ENCODE data around the gene NRIP2. TPM values are rescaled to one million over a fixed set of nuclear protein-coding genes. Genes with fewer than 3 reads are reported as not detected.

NRIP2 gene
- total and polyA plus RNA-seq, 10 of the 15 experiments (the other 5 are each of a cell fraction or from before 2014, with no cell fraction given), result 0.04 to 0.83 (median 0.42) TPM; not detected in 7

- peak; percentile 87 for TF ChIP-seq ZNF687 (IDR thresholded peaks at IDR 0.05)
- TF ChIP-seq SMAD1 (IDR thresholded peaks at IDR 0.05; ENCODE audit: low read depth, partially characterized antibody), result peak; percentile 82
- no peak for TF ChIP-seq ZNF217 (IDR thresholded peaks at IDR 0.05)
- TF ChIP-seq WRNIP1 (IDR thresholded peaks at IDR 0.05; ENCODE audit: borderline replicate concordance, low read depth, low read length), result 0 out of 2 replicates have a peak, but pooled peaks have one; percentile 25
- TF ChIP-seq KLF5 (IDR thresholded peaks at IDR 0.05; ENCODE audit: partially characterized antibody), result peak; percentile 91
- peak; percentile 91 for TF ChIP-seq NKRF (conservative IDR thresholded peaks at IDR 0.05)
- peak; percentile 96 for TF ChIP-seq BMI1 (IDR thresholded peaks at IDR 0.05; ENCODE audit: borderline replicate concordance)
- TF ChIP-seq PBX3 (IDR thresholded peaks at IDR 0.05; ENCODE audit: insufficient replicate concordance, low read depth, low read length), result peak; percentile 99
- no peak for TF ChIP-seq NFYA (IDR thresholded peaks at IDR 0.05; ENCODE audit: borderline replicate concordance, low read depth, low read length)
- TF ChIP-seq NBN (IDR thresholded peaks at IDR 0.05), result peak; percentile 98
- 0 out of 2 replicates have a peak, but pooled peaks have one; percentile 28 for TF ChIP-seq SREBF1 (IDR thresholded peaks at IDR 0.05; ENCODE audit: low read length)
- TF ChIP-seq ZNF274 (IDR thresholded peaks at IDR 0.05; ENCODE audit: insufficient read depth, insufficient read length), result no peak
- TF ChIP-seq CREM (IDR thresholded peaks at IDR 0.05; ENCODE audit: low read depth), result peak; percentile 68
- 0 out of 2 replicates have a peak, but pooled peaks have one; percentile 41 for TF ChIP-seq TBL1XR1 (IDR thresholded peaks at IDR 0.05; ENCODE audit: low read depth, low read length)
- TF ChIP-seq BRCA1 (IDR thresholded peaks at IDR 0.05; ENCODE audit: low read depth, low read length), result no peak
- TF ChIP-seq E4F1 (IDR thresholded peaks at IDR 0.05; ENCODE audit: borderline replicate concordance, partially characterized antibody), result peak; percentile 83
- TF ChIP-seq BHLHE40 (IDR thresholded peaks at IDR 0.05; ENCODE audit: borderline replicate concordance in 1 of 2, low read depth in 2 of 2, low read length in 1 of 2), result peak; percentile 98 to 99
- TF ChIP-seq DPF2 (IDR thresholded peaks at IDR 0.05), result peak; percentile 96
- TF ChIP-seq HDAC2 (IDR thresholded peaks at IDR 0.05), result no peak
- TF ChIP-seq POLR2AphosphoS5 (IDR thresholded peaks at IDR 0.05; ENCODE audit: low read length), result peak; percentile 99
Observed at GRCh38 chr12:2812290-2813213, 22.3 kb downstream of the NRIP2 start, which contains the start of gene ITFG2 (continued).
